K562 (cell line): ENCODE measurements around the gene RPL7A. TPM values are rescaled to one million over a fixed set of nuclear protein-coding genes. Genes with fewer than 3 reads are reported as not detected.

Source experiments
- ATAC-seq: fragments of 200-7000 bp; cut with Tn5 transposase; 3 replicates; pipeline ENCODE4 v1.9.1; 2020; ENCODE audit warnings: moderate library complexity
- BruUV-seq: library from RNA; stranded (reverse); fragments of 400-500 nt; replicated peaks from 2 replicates; lab custom pipeline; 2021; lab: Mats Ljungman, UMichigan
- CTCF ChIA-PET: fragments of 300-600 bp; formaldehyde crosslinking; extraction: SDS; loops from one replicate; lab custom pipeline; 2021; ENCODE audit warnings: low intra/inter-chr PET ratio; lab: Yijun Ruan, JAX
- POLR2A ChIA-PET: fragments of 300-600, 350-650 bp; sonication (Branson Sonifier 250); formaldehyde crosslinking; extraction: SDS; loops from one replicate; lab custom pipeline; 2021; ENCODE audit warnings: antibody characterized with exemption, inconsistent platforms; lab: Yijun Ruan, JAX
- DNase-seq, 4 experiments: peaks; one replicate each; pipeline versions ENCODE4 v3.0.0 to v3.0.0-alpha.2; 2011 to 2018; ENCODE audit warnings: low spot score in 3 of 4, mixed read lengths in 3 of 4; ENCODE audit errors: extremely low read depth in 1 of 4
- FAIRE-seq: peaks from 2 replicates; lab custom pipeline; 2011; peaks lifted over from hg19 to GRCh38; lab: Jason Lieb, UNC
- H2AFZ ChIP-seq: 2 replicates; pipeline ENCODE4 v1.6.0; 2011; ENCODE audit warnings: low read depth, low read length, control low read depth, inconsistent platforms
- H3K27ac ChIP-seq: fragments of 200-600 bp; 3 replicates; pipeline ENCODE4 v1.8.0; 2011; ENCODE audit warnings: low read depth, mild to moderate bottlenecking, control low read depth, inconsistent platforms, low read length, moderate library complexity, mixed read lengths; ENCODE audit errors: extremely low read depth
- H3K27me3 ChIP-seq, 2 experiments: fragments of 300-600 bp in 1 of 2; 2 replicates in 1 of 2; 3 replicates in 1 of 2; pipeline versions ENCODE4 v1.6.0 to v1.8.0; 2011; ENCODE audit warnings: inconsistent platforms in 2 of 2, low read length in 2 of 2, mild to moderate bottlenecking in 1 of 2, mixed read lengths in 1 of 2, moderate library complexity in 1 of 2; ENCODE audit not compliant: control insufficient read depth in 2 of 2, insufficient read depth in 2 of 2
- H3K36me3 ChIP-seq: fragments of 300-600 bp; 3 replicates; pipeline ENCODE4 v1.8.0; 2011; ENCODE audit warnings: mild to moderate bottlenecking, low read length, inconsistent platforms; ENCODE audit not compliant: control insufficient read depth, insufficient read depth
- H3K4me1 ChIP-seq, 2 experiments: fragments of 200-600 bp in 1 of 2; replicated peaks in 1 of 2; 2 replicates in 1 of 2; 3 replicates in 1 of 2; pipeline versions ENCODE4 v1.5.1 to v1.8.0; 2011; ENCODE audit warnings: inconsistent platforms in 2 of 2, low read length in 2 of 2, mild to moderate bottlenecking in 1 of 2, mixed read lengths in 1 of 2, moderate library complexity in 1 of 2; ENCODE audit not compliant: control insufficient read depth in 2 of 2, insufficient read depth in 2 of 2
- H3K4me2 ChIP-seq: 2 replicates; pipeline ENCODE4 v1.6.1; 2011; ENCODE audit warnings: low read length, control low read depth, inconsistent platforms, mixed read lengths; ENCODE audit not compliant: insufficient read depth
- H3K4me3 ChIP-seq: fragments of 200-600 bp; sonication (generic), shearing (Covaris generic); 2 replicates; pipeline ENCODE4 v1.5.1; 2016; ENCODE audit warnings: control low read depth, inconsistent platforms
- H3K79me2 ChIP-seq: fragments of 200-600 bp; 3 replicates; pipeline ENCODE4 v1.8.0; 2011; ENCODE audit warnings: low read length, inconsistent platforms; ENCODE audit not compliant: control insufficient read depth, insufficient read depth
- H3K9ac ChIP-seq, 2 experiments: 2 replicates each; pipeline versions ENCODE4 v1.6.0 to v1.6.1; 2011; ENCODE audit warnings: low read depth in 2 of 2, low read length in 2 of 2, control low read depth in 1 of 2, inconsistent platforms in 1 of 2, mild to moderate bottlenecking in 1 of 2, mixed read lengths in 1 of 2; ENCODE audit not compliant: insufficient read depth in 1 of 2
- H3K9me1 ChIP-seq: one replicate; pipeline ENCODE4 v1.6.0; 2011; ENCODE audit warnings: inconsistent platforms, mild to moderate bottlenecking, low read length, moderate library complexity; ENCODE audit not compliant: control insufficient read depth, insufficient read depth
- H3K9me3 ChIP-seq: replicated peaks from 2 replicates; pipeline ENCODE4 v1.5.1; 2011; ENCODE audit warnings: low read depth, low read length, inconsistent platforms; ENCODE audit not compliant: control insufficient read depth, insufficient read depth
- H4K20me1 ChIP-seq: replicated peaks from 2 replicates; pipeline ENCODE4 v1.6.1; 2011; ENCODE audit warnings: low read length, inconsistent platforms, mixed read lengths; ENCODE audit not compliant: control insufficient read depth, insufficient read depth
- CTCF ChIP-seq, 3 experiments: IDR thresholded peaks in 2 of 3; conservative IDR thresholded peaks in 1 of 3; 2 replicates each; pipeline ENCODE4 v1.5.1; 2011 to 2012; ENCODE audit warnings: low read length in 3 of 3, mild to moderate bottlenecking in 3 of 3, control low read depth in 2 of 3, improper control_type of control experiment in 1 of 3, inconsistent platforms in 1 of 3, low read depth in 1 of 3, mixed read lengths in 1 of 3, moderate library complexity in 1 of 3; ENCODE audit not compliant: insufficient read depth in 2 of 3
- HDAC3 ChIP-seq: fragments of 450-650 bp; IDR thresholded peaks from 2 replicates; pipeline ENCODE4 v1.6.1; 2018; ENCODE audit warnings: borderline replicate concordance, mild to moderate bottlenecking, moderate library complexity; ENCODE audit not compliant: partially characterized antibody
- KDM1A ChIP-seq, 2 experiments: fragments of 450-650 bp; IDR thresholded peaks; 2 replicates each; pipeline ENCODE4 v1.6.1; 2016; ENCODE audit warnings: mild to moderate bottlenecking in 2 of 2
- POLR2G ChIP-seq: fragments of 200-400 bp; formaldehyde crosslinking; IDR thresholded peaks from 2 replicates; pipeline ENCODE4 v1.6.1; 2017; ENCODE audit warnings: low read depth, mild to moderate bottlenecking, antibody characterized with exemption, low read length, moderate library complexity
- POU5F1 ChIP-seq: fragments of 150-350 bp; IDR thresholded peaks from 2 replicates; pipeline ENCODE4 v1.6.1; 2014; ENCODE audit warnings: borderline replicate concordance, low read length, low read depth, mild to moderate bottlenecking; ENCODE audit not compliant: partially characterized antibody
- PRMT5 ChIP-seq: sonication (generic); formaldehyde crosslinking; IDR thresholded peaks from 2 replicates; pipeline ENCODE4 v1.5.0; 2020; ENCODE audit warnings: missing genetic modification reagents
- RBFOX2 ChIP-seq: fragments of 200-400 bp; formaldehyde crosslinking; IDR thresholded peaks from 2 replicates; pipeline ENCODE4 v1.6.1; 2017; ENCODE audit warnings: low read depth, mild to moderate bottlenecking, low read length, moderate library complexity
- ZNF274 ChIP-seq: IDR thresholded peaks from 2 replicates; pipeline ENCODE4 v1.6.1; 2011; ENCODE audit warnings: low read depth, mild to moderate bottlenecking, low read length, moderate library complexity, borderline replicate concordance
- WGBS: fragments of 100-300 bp; shearing (Covaris generic); methylation state at CpG from one replicate; pipeline ENCODE4 v1.1.6; 2016; ENCODE audit warnings: low coverage, mixed read lengths; ENCODE audit not compliant: insufficient coverage; ENCODE audit errors: missing lambda C conversion rate; 5-methylcytosine and 5-hydroxymethylcytosine counted together
- in situ Hi-C: fragments of 300-500 bp; cut with MboI; formaldehyde crosslinking; loops from 4 replicates; pipeline ENCODE4 v1.15.0; 2018; ENCODE audit warnings: inconsistent platforms, mixed read lengths
- intact Hi-C: fragments of 100-400 bp; cut with micrococcal nuclease; formaldehyde crosslinking; loops from 2 replicates; pipeline ENCODE4 v1.14.2; 2022
- polyA plus RNA-seq, 8 experiments: library from polyadenylated mRNA; depleted of rRNA in 4 of 8; stranded (reverse) in 5 of 8; unstranded in 3 of 8; fragments of >200 nt; fragmentation: Nextera tagmentation in 2 of 8; fragmentation: Illumina TruSeq in 1 of 8; extraction: Ambion mirVana in 2 of 8; extraction: Trizol in 1 of 8; gene quantifications; 2 replicates each; pipeline versions ENCODE4 v1.2.1 to v1.2.3, GENCODE V29; 2011 to 2014; ENCODE audit warnings: inconsistent platforms in 1 of 8, missing spikeins in 1 of 8
- total RNA-seq, 7 experiments: library from RNA; depleted of rRNA in 6 of 7; stranded (reverse); fragments of >200 nt in 6 of 7; fragmentation: Illumina TruSeq in 2 of 7; extraction: Trizol in 2 of 7; gene quantifications; 2 replicates each; pipeline versions ENCODE4 v1.2.1 to v1.2.3, GENCODE V29; 2011 to 2021; ENCODE audit warnings: low replicate concordance in 1 of 7
- TF ChIP-seq, protein P1 (sequence below): sonication (generic); formaldehyde crosslinking; IDR thresholded peaks from 2 replicates; pipeline ENCODE4 v1.8.0; 2022; ENCODE audit warnings: mild to moderate bottlenecking, missing genetic modification reagents

RPL7A gene
- total and polyA plus RNA-seq, 9 of the 15 experiments (the other 6 are each of a cell fraction or from before 2014, with no cell fraction given), result 1,935 to 3,760 (median 2,652) TPM

DNA sequence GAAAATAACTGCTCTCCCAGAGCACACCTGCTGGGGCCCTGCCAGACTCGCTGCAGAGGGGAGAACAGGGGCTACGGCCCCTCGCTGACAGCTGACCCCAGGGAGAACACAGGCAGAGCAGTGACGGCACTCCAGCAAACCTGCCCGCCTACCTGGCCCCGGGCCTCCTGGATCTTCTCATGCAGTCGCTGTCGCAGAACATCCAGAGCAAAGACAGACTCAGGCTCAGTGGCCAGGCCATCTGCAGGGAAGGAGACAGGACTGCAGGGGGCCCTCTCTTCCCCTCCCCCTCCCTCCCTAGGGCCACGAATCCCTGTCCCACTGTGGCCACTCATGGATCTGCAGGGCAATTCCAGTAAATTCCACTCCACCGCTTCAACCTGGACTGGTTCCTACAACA is 14.5 kb upstream of the RPL7A start:
- no TSS peak for BruUV-seq
- peaks cover 39% of the 10 kb centered on the region for H3K79me2 ChIP-seq
- no peaks in the 10 kb centered on the region for H3K9me3 ChIP-seq
- H3K4me3 ChIP-seq, result no peak overlapping the region
- no peak overlapping the region for H3K4me2 ChIP-seq
- no peak overlapping the region for H3K27ac ChIP-seq
- H3K27me3 ChIP-seq, result no peaks in the 10 kb centered on the region; a peak in 1 of 5 replicates
- 97% methylated on average over 8 of the region's 10 CpGs for WGBS
- H2AFZ ChIP-seq, result no peak overlapping the region
- DNase-seq (peak in 2 of 4 experiments; percentile 49 to 57), FAIRE-seq (no peak), ATAC-seq (no peak)
- H3K36me3 ChIP-seq, result peaks cover 56% of the 10 kb centered on the region
- in situ Hi-C loops, result loop anchor here (5.0 kb wide), 1 partner anchor 146 kb away; no protein-coding TSS in a partner anchor
- peaks cover 4% of the 10 kb centered on the region; the same call in 1 of the 2 replicates for H4K20me1 ChIP-seq
- intact Hi-C loops, result no loop called here
- CTCF ChIA-PET, result interaction anchor here (0.6 kb wide), 1 partner anchor 149 kb away, joined by 3 read pairs; no protein-coding TSS in a partner anchor
- H3K9me1 ChIP-seq, result no peaks in the 10 kb centered on the region
- H3K4me1 ChIP-seq, result peaks cover 6 to 42% of the 10 kb centered on the region in 2 experiments; a peak in 4 of 5 replicates
- peak overlapping the region in 1 of 2 experiments; percentile 33; a peak in 1 of 4 replicates for H3K9ac ChIP-seq
- POLR2A ChIA-PET, result interaction anchor here (0.7 to 2.3 kb wide), 4 partner anchors 11 to 147 kb away, joined by 3 to 9 read pairs (median 3); partner anchors contain the start of genes MED22 and RPL7A
- TF ChIP-seq POLR2G (peak; percentile 43), CTCF (IDR thresholded peaks at IDR 0.05 in 2 of 3, conservative IDR thresholded peaks at IDR 0.05 in 1 of 3; ENCODE audit: insufficient read depth in 2 of 3, low read depth in 1 of 3, low read length in 3 of 3) (peak; percentile 25 to 67 (median 31); a peak in 4 of 6 replicates), RBFOX2 (peak; percentile 60), KDM1A (IDR thresholded peaks at IDR 0.05) (peak in 1 of 2 experiments; percentile 45; a peak in 1 of 4 replicates), POU5F1 (no peak), ZNF274 (no peak), PRMT5 (no peak), HDAC3 (no peak)
- TF ChIP-seq, protein P1, sequence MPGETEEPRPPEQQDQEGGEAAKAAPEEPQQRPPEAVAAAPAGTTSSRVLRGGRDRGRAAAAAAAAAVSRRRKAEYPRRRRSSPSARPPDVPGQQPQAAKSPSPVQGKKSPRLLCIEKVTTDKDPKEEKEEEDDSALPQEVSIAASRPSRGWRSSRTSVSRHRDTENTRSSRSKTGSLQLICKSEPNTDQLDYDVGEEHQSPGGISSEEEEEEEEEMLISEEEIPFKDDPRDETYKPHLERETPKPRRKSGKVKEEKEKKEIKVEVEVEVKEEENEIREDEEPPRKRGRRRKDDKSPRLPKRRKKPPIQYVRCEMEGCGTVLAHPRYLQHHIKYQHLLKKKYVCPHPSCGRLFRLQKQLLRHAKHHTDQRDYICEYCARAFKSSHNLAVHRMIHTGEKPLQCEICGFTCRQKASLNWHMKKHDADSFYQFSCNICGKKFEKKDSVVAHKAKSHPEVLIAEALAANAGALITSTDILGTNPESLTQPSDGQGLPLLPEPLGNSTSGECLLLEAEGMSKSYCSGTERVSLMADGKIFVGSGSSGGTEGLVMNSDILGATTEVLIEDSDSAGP (CRISPR knock-in tag), result no peak
